Fibroblast of lung (primary cell): Measurements from ENCODE around the gene PFDN1. TPM values are rescaled to one million over a fixed set of nuclear protein-coding genes. Genes with fewer than 3 reads are reported as not detected.
A peak's percentile ranks its signal among the peaks of the same experiment; 100 is the strongest.

ENCODE experiments used
- DNase-seq, 2 donors: peaks; one replicate each; pipeline versions ENCODE4 v3.0.0 to v3.0.0-alpha.2; 2010; ENCODE audit warnings: low read depth in 2 of 2
- H2AFZ ChIP-seq: 2 replicates; pipeline ENCODE4 v1.5.1; 2012; ENCODE audit warnings: low read length, control low read depth, inconsistent platforms
- H3K27ac ChIP-seq: 2 replicates; pipeline ENCODE4 v1.5.1; 2011; ENCODE audit warnings: low read length, control low read depth; ENCODE audit not compliant: insufficient read depth
- H3K27me3 ChIP-seq: 2 replicates; pipeline ENCODE4 v1.5.1; 2011; ENCODE audit warnings: mild to moderate bottlenecking, low read length; ENCODE audit not compliant: control insufficient read depth, insufficient read depth
- H3K36me3 ChIP-seq: 2 replicates; pipeline ENCODE4 v1.5.1; 2011; ENCODE audit warnings: low read length; ENCODE audit not compliant: control insufficient read depth, insufficient read depth
- H3K4me1 ChIP-seq: 2 replicates; pipeline ENCODE4 v1.5.1; 2011; ENCODE audit warnings: low read length; ENCODE audit not compliant: control insufficient read depth, insufficient read depth; ENCODE audit errors: extremely low read depth
- H3K4me2 ChIP-seq: 2 replicates; pipeline ENCODE4 v1.5.1; 2011; ENCODE audit warnings: low read length, control low read depth; ENCODE audit not compliant: insufficient read depth; ENCODE audit errors: extremely low read depth
- H3K4me3 ChIP-seq, 4 experiments: fragments of 200-600 bp in 1 of 4; sonication (generic) in 1 of 4; replicated peaks in 1 of 4; 2 replicates each; pipeline ENCODE4 v1.5.1; 2011 to 2016; ENCODE audit warnings: low read length in 4 of 4, low read depth in 3 of 4, mild to moderate bottlenecking in 3 of 4, control low read depth in 2 of 4, inconsistent platforms in 1 of 4, mixed read lengths in 1 of 4; ENCODE audit not compliant: insufficient read depth in 1 of 4; ENCODE audit errors: control extremely low read depth in 1 of 4
- H3K79me2 ChIP-seq: 2 replicates; pipeline ENCODE4 v1.5.1; 2012; ENCODE audit warnings: mild to moderate bottlenecking, low read length, inconsistent platforms; ENCODE audit not compliant: control insufficient read depth, insufficient read depth
- H3K9ac ChIP-seq: 2 replicates; pipeline ENCODE4 v1.5.1; 2011; ENCODE audit warnings: mild to moderate bottlenecking, low read length, control low read depth; ENCODE audit not compliant: insufficient read depth
- H3K9me3 ChIP-seq: 2 replicates; pipeline ENCODE4 v1.5.1; 2012; ENCODE audit warnings: low read depth, low read length; ENCODE audit not compliant: control insufficient read depth, insufficient read depth
- H4K20me1 ChIP-seq: 2 replicates; pipeline ENCODE4 v1.5.1; 2011; ENCODE audit warnings: low read length; ENCODE audit not compliant: control insufficient read depth, insufficient read depth; ENCODE audit errors: extremely low read depth
- EZH2 ChIP-seq: IDR thresholded peaks from 2 replicates; pipeline ENCODE4 v1.5.1; 2012; ENCODE audit warnings: low read length, control low read depth, mild to moderate bottlenecking; ENCODE audit errors: missing control alignments
- polyA plus RNA-seq, 2 donors: library from polyadenylated mRNA; depleted of rRNA in 1 of 2; stranded (reverse) in 1 of 2; unstranded in 1 of 2; fragments of >200 nt; gene quantifications; 2 replicates each; pipeline ENCODE4 v1.2.1, GENCODE V29; 2011 to 2012; ENCODE audit warnings: missing spikeins in 1 of 2
- total RNA-seq: library from RNA; depleted of rRNA; stranded (reverse); fragments of >200 nt; gene quantifications from 2 replicates; pipeline ENCODE4 v1.2.1, GENCODE V29; 2014
- TF ChIP-seq, protein P1 (sequence below), 2 donors: IDR thresholded peaks in 1 of 2; conservative IDR thresholded peaks in 1 of 2; 1 replicate in 1 of 2; 2 replicates in 1 of 2; pipeline ENCODE4 v1.5.1; 2011 to 2012; ENCODE audit warnings: low read length in 2 of 2, control low read depth in 1 of 2, inconsistent platforms in 1 of 2, low read depth in 1 of 2, mild to moderate bottlenecking in 1 of 2

PFDN1 gene
- total and polyA plus RNA-seq, 2 donors (not counting 1 experiment from before 2014, with no cell fraction given) = 35.5 to 140 TPM

DNA sequence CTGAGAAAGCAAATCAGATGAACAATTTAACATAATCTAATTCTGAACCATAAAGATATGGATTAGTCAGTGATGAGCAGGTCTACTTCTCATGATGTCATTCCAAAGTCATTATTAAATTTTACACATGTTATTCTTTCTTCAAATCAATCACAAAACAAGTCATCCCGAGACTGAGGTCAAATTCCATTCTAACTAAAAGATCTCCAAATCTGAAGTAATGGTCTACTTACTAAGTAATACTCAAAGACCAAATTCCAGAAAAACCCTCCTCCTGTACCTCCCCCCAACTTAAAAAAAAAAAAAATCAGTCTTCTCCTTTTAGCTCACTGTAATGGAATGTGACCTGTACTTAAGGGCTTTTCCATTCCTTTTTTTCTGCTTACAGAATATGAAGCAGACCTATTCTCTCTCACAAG lies 4.7 kb downstream of the PFDN1 start:
- H3K27me3 ChIP-seq = no peaks in the 10 kb centered on the region
- H3K9me3 ChIP-seq = no peaks in the 10 kb centered on the region
- peaks cover 53% of the 10 kb centered on the region for H3K79me2 ChIP-seq
- H3K4me3 ChIP-seq = no peak overlapping the region
- H3K4me2 ChIP-seq = peak overlapping the region; percentile 26
- no peak overlapping the region for H3K9ac ChIP-seq
- H4K20me1 ChIP-seq = no peaks in the 10 kb centered on the region
- peak; percentile 16 to 95 for DNase-seq
- H2AFZ ChIP-seq = no peak overlapping the region
- peaks cover 13% of the 10 kb centered on the region for H3K4me1 ChIP-seq
- no peak for TF ChIP-seq EZH2
- TF ChIP-seq, protein P1, sequence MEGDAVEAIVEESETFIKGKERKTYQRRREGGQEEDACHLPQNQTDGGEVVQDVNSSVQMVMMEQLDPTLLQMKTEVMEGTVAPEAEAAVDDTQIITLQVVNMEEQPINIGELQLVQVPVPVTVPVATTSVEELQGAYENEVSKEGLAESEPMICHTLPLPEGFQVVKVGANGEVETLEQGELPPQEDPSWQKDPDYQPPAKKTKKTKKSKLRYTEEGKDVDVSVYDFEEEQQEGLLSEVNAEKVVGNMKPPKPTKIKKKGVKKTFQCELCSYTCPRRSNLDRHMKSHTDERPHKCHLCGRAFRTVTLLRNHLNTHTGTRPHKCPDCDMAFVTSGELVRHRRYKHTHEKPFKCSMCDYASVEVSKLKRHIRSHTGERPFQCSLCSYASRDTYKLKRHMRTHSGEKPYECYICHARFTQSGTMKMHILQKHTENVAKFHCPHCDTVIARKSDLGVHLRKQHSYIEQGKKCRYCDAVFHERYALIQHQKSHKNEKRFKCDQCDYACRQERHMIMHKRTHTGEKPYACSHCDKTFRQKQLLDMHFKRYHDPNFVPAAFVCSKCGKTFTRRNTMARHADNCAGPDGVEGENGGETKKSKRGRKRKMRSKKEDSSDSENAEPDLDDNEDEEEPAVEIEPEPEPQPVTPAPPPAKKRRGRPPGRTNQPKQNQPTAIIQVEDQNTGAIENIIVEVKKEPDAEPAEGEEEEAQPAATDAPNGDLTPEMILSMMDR (conservative IDR thresholded peaks at IDR 0.05 in 1 of 2, IDR thresholded peaks at IDR 0.05 in 1 of 2; ENCODE audit: low read depth in 1 of 2, low read length in 2 of 2) = no peak
- H3K36me3 ChIP-seq = peaks cover 1% of the 10 kb centered on the region
- H3K27ac ChIP-seq = no peak overlapping the region

DNA sequence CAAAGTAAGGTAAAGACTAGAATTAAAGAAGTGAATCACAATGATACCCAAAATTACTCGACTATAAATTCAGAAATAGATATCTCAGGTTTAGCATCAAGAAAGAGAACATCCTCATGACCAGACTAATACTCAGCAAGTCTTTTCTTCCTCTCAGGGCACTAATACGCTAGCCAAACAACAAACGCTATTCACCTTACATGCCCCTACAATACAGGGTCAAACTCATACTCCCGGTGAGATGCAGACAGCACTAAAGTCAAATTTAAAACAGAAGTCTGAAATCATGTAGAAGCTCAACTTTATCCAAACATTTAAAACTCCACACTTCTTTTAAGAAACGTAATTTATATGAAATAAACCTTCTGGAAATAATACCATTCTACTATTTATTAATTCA lies 5.6 kb downstream of the PFDN1 start:
- Histone ChIP-seq H3K4me1 (peaks cover 18% of the 10 kb centered on the region), H3K9ac (no peak overlapping the region), H3K4me3 (no peak overlapping the region), H3K27ac (no peak overlapping the region), H3K36me3 (peaks cover 1% of the 10 kb centered on the region), H4K20me1 (no peaks in the 10 kb centered on the region), H3K4me2 (no peak overlapping the region), H3K9me3 (no peaks in the 10 kb centered on the region), H3K79me2 (peaks cover 54% of the 10 kb centered on the region), H3K27me3 (no peaks in the 10 kb centered on the region), H2AFZ (no peak overlapping the region)
- TF ChIP-seq, protein P1 (conservative IDR thresholded peaks at IDR 0.05 in 1 of 2, IDR thresholded peaks at IDR 0.05 in 1 of 2; ENCODE audit: low read depth in 1 of 2, low read length in 2 of 2) = no peak
- no peak for TF ChIP-seq EZH2
- no peak for DNase-seq

DNA sequence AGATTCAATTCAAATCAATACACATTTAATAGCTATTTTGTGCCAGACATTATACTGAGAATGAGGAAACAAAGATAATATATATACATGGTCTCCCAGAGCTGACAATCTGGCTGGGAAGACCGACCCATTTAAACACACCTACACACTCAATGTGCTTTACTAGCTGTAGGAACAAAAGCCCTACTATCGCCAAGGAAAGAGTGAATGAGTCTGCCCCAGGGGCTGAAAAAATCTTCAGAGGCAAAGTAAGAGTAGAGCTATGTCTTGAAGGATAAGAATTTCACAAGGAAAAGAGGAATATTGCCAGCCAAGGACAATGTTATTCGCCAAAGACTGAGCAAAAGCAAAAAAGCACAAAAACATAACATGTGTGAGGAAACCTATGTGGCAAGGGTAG lies 6.6 kb downstream of the PFDN1 start:
- Histone ChIP-seq H3K27ac (no peak overlapping the region), H3K4me2 (no peak overlapping the region), H4K20me1 (no peaks in the 10 kb centered on the region), H3K36me3 (peaks cover 1% of the 10 kb centered on the region), H2AFZ (no peak overlapping the region), H3K4me3 (no peak overlapping the region), H3K9ac (no peak overlapping the region), H3K9me3 (no peaks in the 10 kb centered on the region), H3K27me3 (no peaks in the 10 kb centered on the region), H3K79me2 (peaks cover 47% of the 10 kb centered on the region), H3K4me1 (peaks cover 18% of the 10 kb centered on the region)
- TF ChIP-seq EZH2 = no peak
- TF ChIP-seq, protein P1 (conservative IDR thresholded peaks at IDR 0.05 in 1 of 2, IDR thresholded peaks at IDR 0.05 in 1 of 2; ENCODE audit: low read depth in 1 of 2, low read length in 2 of 2) = no peak
- no peak for DNase-seq
